Measurements from ENCODE around the gene MEAK7. TPM values are rescaled to one million over a fixed set of nuclear protein-coding genes. Genes with fewer than 3 reads are reported as not detected.

The MEAK7 gene
- total RNA-seq, 4 donors from 2014 or later = 9.2 to 15.9 (median 14.3) TPM

- Histone ChIP-seq H3K36me3 (peaks cover 0 to 5% (median 0%) of the 10 kb centered on the region in 3 donors), H3K4me1 (peaks cover 0 to 38% (median 13%) of the 10 kb centered on the region in 4 donors), H3K27ac (no peak overlapping the region), H3K27me3 (no peaks in the 10 kb centered on the region), H3K4me3 (no peak overlapping the region), H3K9me3 (no peaks in the 10 kb centered on the region)
- 80 to 83% methylated on average over 26 to 27 of the region's 27 CpGs for WGBS, 2 donors
- DNase-seq (ENCODE audit: low spot score in 2 of 2) = no peak
- TF ChIP-seq POLR2A (IDR thresholded peaks at IDR 0.05) (no peak), EP300 (IDR thresholded peaks at IDR 0.05) (no peak)
Observed at GRCh38 chr16:84507011-84507982, 2.8 kb upstream of the MEAK7 start.

- Histone ChIP-seq H3K27me3 (no peaks in the 10 kb centered on the region), H3K27ac (peak overlapping the region; percentile 71 to 95 (median 84)), H3K36me3 (peaks cover 0 to 19% (median 0%) of the 10 kb centered on the region in 3 donors), H3K4me3 (peak overlapping the region; percentile 57 to 94 (median 72)), H3K4me1 (peaks cover 0 to 32% (median 13%) of the 10 kb centered on the region in 4 donors), H3K9me3 (no peaks in the 10 kb centered on the region)
- DNase-seq (ENCODE audit: low spot score in 2 of 2) = no peak
- TF ChIP-seq POLR2A (IDR thresholded peaks at IDR 0.05) = no peak
- TF ChIP-seq EP300 (IDR thresholded peaks at IDR 0.05) = no peak
- TF ChIP-seq CTCF (IDR thresholded peaks at IDR 0.05) = no peak
- 69 to 72% methylated on average over 32 of the region's 33 CpGs for WGBS, 2 donors
Observed at GRCh38 chr16:84505249-84506187, 1.1 kb upstream of the MEAK7 start.

- TF ChIP-seq POLR2A (IDR thresholded peaks at IDR 0.05) (no peak), EP300 (IDR thresholded peaks at IDR 0.05) (no peak), CTCF (IDR thresholded peaks at IDR 0.05) (no peak)
- 39 to 40% methylated on average over 12 to 13 of the region's 13 CpGs for WGBS, 2 donors
- no peaks in the 10 kb centered on the region for H3K9me3 ChIP-seq
- DNase-seq (ENCODE audit: low spot score in 2 of 2) = no peak
- peaks cover 0 to 32% (median 13%) of the 10 kb centered on the region in 4 donors for H3K4me1 ChIP-seq
- no peaks in the 10 kb centered on the region for H3K27me3 ChIP-seq
- peak overlapping the region; percentile 80 to 95 (median 88) for H3K27ac ChIP-seq
- H3K4me3 ChIP-seq = peak overlapping the region; percentile 57 to 94 (median 72)
- H3K36me3 ChIP-seq = peaks cover 0 to 36% (median 0%) of the 10 kb centered on the region in 3 donors
Observed at GRCh38 chr16:84503751-84504395, 586 bp downstream of the MEAK7 start.

GRCh38 chr16:84502581-84502980 is 1.9 kb downstream of the MEAK7 start:
- Histone ChIP-seq H3K27me3 (no peaks in the 10 kb centered on the region), H3K27ac (no peak overlapping the region), H3K36me3 (peaks cover 0 to 48% (median 0%) of the 10 kb centered on the region in 3 donors), H3K4me1 (peaks cover 0 to 32% (median 13%) of the 10 kb centered on the region in 4 donors), H3K9me3 (no peaks in the 10 kb centered on the region), H3K4me3 (no peak overlapping the region)
- no peak for TF ChIP-seq CTCF (IDR thresholded peaks at IDR 0.05)
- no peak for TF ChIP-seq POLR2A (IDR thresholded peaks at IDR 0.05)
- no peak for TF ChIP-seq EP300 (IDR thresholded peaks at IDR 0.05)
- no peak for DNase-seq (ENCODE audit: low spot score in 2 of 2)
- WGBS, 2 donors = 92 to 94% methylated on average over 6 of the region's 6 CpGs

GRCh38 chr16:84502075-84502474 is 2.4 kb downstream of the MEAK7 start:
- no peaks in the 10 kb centered on the region for H3K9me3 ChIP-seq
- no peaks in the 10 kb centered on the region for H3K27me3 ChIP-seq
- H3K4me1 ChIP-seq = peaks cover 0 to 32% (median 13%) of the 10 kb centered on the region in 4 donors
- no peak for TF ChIP-seq EP300 (IDR thresholded peaks at IDR 0.05)
- no peak for TF ChIP-seq CTCF (IDR thresholded peaks at IDR 0.05)
- DNase-seq (ENCODE audit: low spot score in 2 of 2) = no peak
- WGBS, 2 donors = 95 to 96% methylated on average over 13 of the region's 13 CpGs
- H3K36me3 ChIP-seq = peaks cover 0 to 54% (median 0%) of the 10 kb centered on the region in 3 donors
- H3K4me3 ChIP-seq = no peak overlapping the region
- no peak overlapping the region for H3K27ac ChIP-seq
